ENCODE results near the gene ARHGAP26. TPM values are rescaled to one million over a fixed set of nuclear protein-coding genes. Genes with fewer than 3 reads are reported as not detected.
"Not testable (repeated sequence)": the region's sequence is repeated elsewhere in the genome, so short reads cannot be mapped to it uniquely, and the experiment has no call there.

The ARHGAP26 gene
- total RNA-seq, 1 donor from 2014 or later = 14.1 TPM

DNA sequence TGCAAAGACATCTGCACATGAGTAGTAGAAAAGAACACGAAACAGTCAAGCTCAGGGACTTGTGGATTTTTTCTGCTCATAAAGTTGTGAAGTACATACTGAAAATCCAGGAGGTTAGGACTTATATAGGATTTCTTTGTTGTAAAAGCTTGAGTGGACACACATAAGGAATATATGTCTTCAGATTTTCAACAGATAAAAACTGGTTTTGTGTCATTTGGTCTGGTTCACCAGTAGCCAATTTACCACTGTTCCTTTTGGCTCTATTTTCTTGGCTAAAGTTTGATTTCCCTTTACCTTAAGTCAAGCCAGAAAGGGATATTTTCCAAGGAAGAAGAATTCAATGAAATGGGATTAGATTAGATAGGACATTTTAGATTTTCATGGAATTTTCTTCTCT lies 429.0 kb downstream of the ARHGAP26 start:
- Mint-ChIP-seq H3K9me3 (ENCODE audit: unreplicated experiment) (peaks cover 13% of the 10 kb centered on the region), H3K27me3 (ENCODE audit: unreplicated experiment) (no peaks in the 10 kb centered on the region), H3K27ac (ENCODE audit: unreplicated experiment) (no peak overlapping the region), H3K4me3 (ENCODE audit: unreplicated experiment) (no peak overlapping the region), H3K36me3 (ENCODE audit: unreplicated experiment) (peaks cover 5% of the 10 kb centered on the region), H3K4me1 (ENCODE audit: unreplicated experiment) (no peaks in the 10 kb centered on the region)
- DNase-seq (ENCODE audit: extremely low spot score, unreplicated experiment) = no peak
- TF ChIP-seq, protein P1, sequence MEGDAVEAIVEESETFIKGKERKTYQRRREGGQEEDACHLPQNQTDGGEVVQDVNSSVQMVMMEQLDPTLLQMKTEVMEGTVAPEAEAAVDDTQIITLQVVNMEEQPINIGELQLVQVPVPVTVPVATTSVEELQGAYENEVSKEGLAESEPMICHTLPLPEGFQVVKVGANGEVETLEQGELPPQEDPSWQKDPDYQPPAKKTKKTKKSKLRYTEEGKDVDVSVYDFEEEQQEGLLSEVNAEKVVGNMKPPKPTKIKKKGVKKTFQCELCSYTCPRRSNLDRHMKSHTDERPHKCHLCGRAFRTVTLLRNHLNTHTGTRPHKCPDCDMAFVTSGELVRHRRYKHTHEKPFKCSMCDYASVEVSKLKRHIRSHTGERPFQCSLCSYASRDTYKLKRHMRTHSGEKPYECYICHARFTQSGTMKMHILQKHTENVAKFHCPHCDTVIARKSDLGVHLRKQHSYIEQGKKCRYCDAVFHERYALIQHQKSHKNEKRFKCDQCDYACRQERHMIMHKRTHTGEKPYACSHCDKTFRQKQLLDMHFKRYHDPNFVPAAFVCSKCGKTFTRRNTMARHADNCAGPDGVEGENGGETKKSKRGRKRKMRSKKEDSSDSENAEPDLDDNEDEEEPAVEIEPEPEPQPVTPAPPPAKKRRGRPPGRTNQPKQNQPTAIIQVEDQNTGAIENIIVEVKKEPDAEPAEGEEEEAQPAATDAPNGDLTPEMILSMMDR (IDR thresholded peaks at IDR 0.05) = no peak

DNA sequence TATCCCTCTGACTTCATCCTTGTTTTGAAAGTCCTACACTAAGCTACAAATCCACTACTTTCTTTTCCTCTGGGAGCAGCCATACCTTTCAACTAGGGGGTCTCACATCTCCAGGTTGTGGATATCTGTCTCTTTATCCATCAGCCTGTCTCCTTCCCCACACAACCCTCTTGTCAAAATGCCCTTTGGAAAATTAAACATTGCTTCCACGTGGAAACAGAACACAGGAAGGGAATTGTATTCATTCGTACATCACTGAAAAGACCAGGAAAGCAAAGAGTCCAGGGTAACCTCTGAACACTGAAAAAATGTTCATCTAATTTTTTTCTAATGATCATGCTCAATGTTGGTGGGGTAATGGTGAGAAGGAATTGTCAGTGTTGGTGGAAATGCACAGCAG lies 429.7 kb downstream of the ARHGAP26 start:
- Mint-ChIP-seq H3K27ac (ENCODE audit: unreplicated experiment) (peak overlapping the region; percentile 9), H3K4me1 (ENCODE audit: unreplicated experiment) (peaks cover under 1% of the 10 kb centered on the region), H3K9me3 (ENCODE audit: unreplicated experiment) (peaks cover 13% of the 10 kb centered on the region), H3K4me3 (ENCODE audit: unreplicated experiment) (no peak overlapping the region), H3K36me3 (ENCODE audit: unreplicated experiment) (peaks cover 5% of the 10 kb centered on the region), H3K27me3 (ENCODE audit: unreplicated experiment) (no peaks in the 10 kb centered on the region)
- TF ChIP-seq, protein P1 (IDR thresholded peaks at IDR 0.05) = no peak
- no peak for DNase-seq (ENCODE audit: extremely low spot score, unreplicated experiment)

DNA sequence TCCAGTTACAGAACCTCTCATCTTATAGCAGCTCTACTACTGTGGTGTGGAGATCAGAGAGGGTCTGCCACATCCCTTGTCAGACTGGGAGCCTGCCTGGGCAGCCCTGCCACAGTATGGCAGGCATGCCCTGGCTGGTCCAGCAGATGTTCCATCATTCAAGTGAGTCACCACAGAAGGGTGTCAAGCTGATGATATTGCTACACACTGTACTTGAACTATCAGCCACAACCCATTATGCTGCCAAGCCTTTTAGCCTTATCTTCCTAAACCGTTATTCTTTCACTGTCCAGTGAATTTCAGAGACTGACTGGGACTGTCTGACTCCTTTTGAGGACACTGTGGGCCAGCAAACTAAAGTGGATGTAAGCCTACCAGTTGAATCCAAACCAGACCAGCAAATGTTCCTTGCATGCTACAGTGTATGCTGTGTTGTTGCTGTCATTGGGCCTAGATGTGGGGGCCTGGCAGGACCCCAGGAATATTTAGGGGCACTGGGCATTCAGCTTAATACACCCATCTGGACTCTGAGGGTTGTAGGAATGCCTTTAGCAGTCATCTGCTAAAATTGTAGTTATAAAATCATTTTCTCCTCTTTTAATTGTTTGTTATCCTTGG lies 430.7 kb downstream of the ARHGAP26 start:
- Mint-ChIP-seq H3K9me3 (ENCODE audit: unreplicated experiment) (peaks cover 13% of the 10 kb centered on the region), H3K27ac (ENCODE audit: unreplicated experiment) (no peak overlapping the region), H3K36me3 (ENCODE audit: unreplicated experiment) (peaks cover 5% of the 10 kb centered on the region), H3K4me3 (ENCODE audit: unreplicated experiment) (no peak overlapping the region), H3K27me3 (ENCODE audit: unreplicated experiment) (no peaks in the 10 kb centered on the region), H3K4me1 (ENCODE audit: unreplicated experiment) (peaks cover 10% of the 10 kb centered on the region)
- TF ChIP-seq, protein P1 (IDR thresholded peaks at IDR 0.05) = no peak
- no peak for DNase-seq (ENCODE audit: extremely low spot score, unreplicated experiment)

DNA sequence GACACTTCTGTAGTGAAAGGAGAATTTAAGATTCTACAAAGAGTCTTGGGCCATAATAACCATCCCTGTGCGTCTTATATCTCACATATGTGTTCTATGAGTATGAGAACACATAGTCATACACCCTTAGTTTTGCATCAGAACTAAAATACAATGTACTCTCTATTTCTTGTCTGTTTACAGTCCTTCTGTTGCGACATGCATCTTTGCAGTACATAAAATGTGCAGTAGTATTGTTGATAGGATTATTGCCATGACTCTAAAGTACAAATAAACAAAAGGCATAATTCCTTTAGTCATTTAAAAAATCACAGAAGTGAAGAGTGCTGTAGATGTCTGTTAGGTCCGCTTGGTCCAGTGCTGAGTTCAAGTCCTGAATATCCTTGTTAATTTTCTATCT lies 431.4 kb downstream of the ARHGAP26 start:
- no peak for DNase-seq (ENCODE audit: extremely low spot score, unreplicated experiment)
- H3K27ac Mint-ChIP-seq (ENCODE audit: unreplicated experiment) = no peak overlapping the region
- H3K4me1 Mint-ChIP-seq (ENCODE audit: unreplicated experiment) = peaks cover 12% of the 10 kb centered on the region
- peaks cover 5% of the 10 kb centered on the region for H3K36me3 Mint-ChIP-seq (ENCODE audit: unreplicated experiment)
- peaks cover 13% of the 10 kb centered on the region for H3K9me3 Mint-ChIP-seq (ENCODE audit: unreplicated experiment)
- H3K27me3 Mint-ChIP-seq (ENCODE audit: unreplicated experiment) = no peaks in the 10 kb centered on the region
- no peak overlapping the region for H3K4me3 Mint-ChIP-seq (ENCODE audit: unreplicated experiment)
- TF ChIP-seq, protein P1 (IDR thresholded peaks at IDR 0.05) = no peak

DNA sequence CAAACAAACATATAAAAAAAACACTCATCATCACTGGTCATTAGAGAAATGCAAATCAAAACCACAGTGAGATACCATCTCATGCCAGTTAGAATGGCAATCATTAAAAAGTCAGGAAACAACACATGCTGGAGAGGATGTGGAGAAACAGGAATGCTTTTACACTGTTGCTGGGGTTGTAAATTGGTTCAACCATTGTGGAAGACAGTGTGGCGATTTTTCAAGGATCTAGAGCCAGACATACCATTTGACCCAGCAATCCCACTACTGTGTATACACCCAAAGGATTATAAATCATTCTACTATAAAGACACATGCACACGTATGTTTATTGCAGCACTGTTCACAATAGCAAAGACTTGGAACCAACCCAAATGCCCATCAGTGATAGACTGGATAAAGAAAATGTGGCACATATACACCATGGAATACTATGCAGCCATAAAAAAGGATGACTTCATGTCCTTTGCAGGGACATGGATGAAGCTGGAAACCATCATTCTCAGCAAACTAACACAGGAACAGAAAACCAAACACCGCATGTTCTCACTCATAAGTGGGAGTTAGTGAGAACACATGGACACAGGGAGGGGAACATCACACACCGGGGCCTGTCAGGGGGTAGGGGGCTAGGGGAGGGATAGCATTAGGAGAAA lies 433.3 kb downstream of the ARHGAP26 start:
- H3K27me3 Mint-ChIP-seq (ENCODE audit: unreplicated experiment); H3K36me3 Mint-ChIP-seq (ENCODE audit: unreplicated experiment); H3K4me3 Mint-ChIP-seq (ENCODE audit: unreplicated experiment); DNase-seq (ENCODE audit: extremely low spot score, unreplicated experiment); H3K9me3 Mint-ChIP-seq (ENCODE audit: unreplicated experiment); H3K27ac Mint-ChIP-seq (ENCODE audit: unreplicated experiment): not testable (repeated sequence)
- H3K4me1 Mint-ChIP-seq (ENCODE audit: unreplicated experiment) = peaks cover 14% of the 10 kb centered on the region

Data from osteocyte (in vitro differentiated cells).